Measurements from ENCODE around the gene HS3ST6. TPM values are rescaled to one million over a fixed set of nuclear protein-coding genes. Genes with fewer than 3 reads are reported as not detected.

The HS3ST6 gene
- polyA plus RNA-seq, 1 of the 3 experiments (the other 2 are of a cell fraction), result 0.03 TPM

DNA sequence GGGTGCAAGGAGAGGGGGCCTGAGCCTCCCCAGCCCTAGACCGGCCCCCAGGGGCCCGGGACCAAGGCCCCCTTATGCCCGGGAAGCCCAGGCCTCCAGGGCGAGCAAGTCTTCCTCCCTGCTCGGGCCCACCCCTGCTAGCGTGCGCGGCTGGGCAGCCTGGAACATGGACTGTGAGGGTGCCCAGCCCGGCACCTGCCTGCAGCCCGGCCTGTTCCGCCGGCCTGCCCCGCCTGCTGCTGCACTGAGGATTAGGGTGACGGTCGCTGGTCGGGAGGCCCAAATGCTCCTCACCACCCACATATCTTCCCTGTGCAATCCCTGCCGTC lies 6.0 kb downstream of the HS3ST6 start (continued):
- no peak for TF ChIP-seq CHD2 (IDR thresholded peaks at IDR 0.05; ENCODE audit: low read length, partially characterized antibody)

DNA sequence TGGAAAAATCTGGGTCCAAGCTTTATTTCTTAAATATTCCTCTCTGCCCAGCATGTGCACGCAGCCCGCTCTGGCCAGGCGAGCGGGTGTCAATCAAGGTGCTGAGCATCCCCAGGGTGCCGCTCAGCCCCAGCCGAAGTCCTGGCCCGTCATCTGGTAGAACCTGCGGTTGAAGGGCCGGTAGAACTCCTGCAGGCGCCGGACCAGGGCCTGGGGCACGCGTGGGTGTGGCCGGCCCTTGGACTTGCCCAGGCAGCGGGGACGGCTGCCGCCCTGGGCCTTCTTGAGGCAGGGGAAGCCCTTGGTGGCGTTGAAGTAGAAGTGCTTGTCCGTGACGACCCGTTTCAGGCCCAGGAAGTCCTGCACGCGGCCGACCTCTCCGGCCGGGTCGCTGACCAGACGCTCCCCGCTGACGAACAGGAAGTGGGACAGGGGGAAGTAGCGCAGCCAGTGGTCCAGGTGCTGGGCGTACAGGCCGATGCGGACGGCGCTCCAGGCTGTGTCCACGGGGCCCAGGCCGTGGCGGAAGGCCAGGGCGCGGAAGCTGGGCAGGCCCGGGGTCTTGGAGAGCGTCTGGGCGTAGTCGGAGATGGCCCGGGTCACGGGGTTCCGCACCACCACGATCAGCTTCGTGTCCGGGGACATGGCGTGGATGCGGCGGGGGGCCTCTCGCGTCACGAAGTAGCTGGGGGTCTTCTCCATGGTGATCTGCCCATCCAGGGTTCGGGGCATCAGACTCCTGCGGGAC lies 6.6 kb downstream of the HS3ST6 start:
- no peaks in the 10 kb centered on the region for H3K9me3 ChIP-seq
- H3K27me3 ChIP-seq (ENCODE audit: insufficient read depth), result peaks cover 8% of the 10 kb centered on the region; the same call in 1 of the 2 replicates

DNA sequence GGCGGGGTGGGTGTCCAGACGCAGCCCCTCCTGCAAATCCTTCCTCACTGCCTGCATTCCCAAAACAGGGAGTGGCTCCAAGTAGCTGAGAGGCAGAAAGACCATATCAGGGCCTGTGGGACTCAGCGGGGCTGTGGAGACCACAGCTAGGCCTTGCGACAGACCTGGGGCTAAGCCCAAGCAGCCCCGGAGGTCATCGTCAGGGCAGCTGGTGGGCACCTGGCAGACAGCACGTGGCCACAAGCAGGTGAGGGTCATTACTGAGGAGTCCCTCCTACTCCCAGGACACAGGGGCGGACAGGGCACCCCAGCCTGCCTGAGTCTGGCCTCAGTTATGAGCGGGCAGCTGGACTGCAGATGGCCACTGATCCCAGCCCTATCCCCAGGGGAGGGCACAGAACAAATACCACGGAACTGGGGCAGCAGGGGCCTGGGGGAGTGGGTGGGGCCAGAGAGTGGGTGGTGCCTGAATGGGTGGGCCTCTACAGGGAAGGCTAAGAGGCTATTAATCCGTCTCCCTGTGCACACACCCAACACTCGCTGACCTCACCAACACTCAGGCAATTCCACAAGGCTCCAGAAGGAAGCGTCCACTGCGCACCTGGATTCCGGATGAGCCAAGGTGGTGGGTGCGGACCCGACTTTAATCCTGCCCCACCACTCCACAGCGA lies 8.5 kb downstream of the HS3ST6 start:
- 68% methylated on average over 3 of the region's 18 CpGs for WGBS (ENCODE audit: low lambda C conversion rate)
- Histone ChIP-seq H3F3A (replicated peaks; ENCODE audit: insufficient read depth) (no peaks in the 10 kb centered on the region), H3K4me3 (ENCODE audit: low read depth in 2 of 2, low read length in 1 of 2) (no peak overlapping the region), H3K27ac (ENCODE audit: low read depth in 2 of 2, low read length in 1 of 2) (no peak overlapping the region; a peak in 1 of 4 replicates), H3K79me2 (ENCODE audit: insufficient read depth) (no peaks in the 10 kb centered on the region), H4K20me1 (ENCODE audit: insufficient read depth) (no peaks in the 10 kb centered on the region), H3K36me3 (replicated peaks in 1 of 2; ENCODE audit: control insufficient read depth in 1 of 2, insufficient read depth in 2 of 2, low read length in 1 of 2) (no peaks in the 10 kb centered on the region), H3K4me2 (no peak overlapping the region), H3K4me1 (ENCODE audit: control insufficient read depth in 1 of 2, insufficient read depth in 2 of 2, low read depth in 1 of 2, low read length in 1 of 2) (peaks cover 0 to 11% of the 10 kb centered on the region in 2 experiments; a peak in 1 of 4 replicates), H3K9me3 (no peaks in the 10 kb centered on the region), H3K9me2 (no peaks in the 10 kb centered on the region), H3K27me3 (ENCODE audit: insufficient read depth) (no peaks in the 10 kb centered on the region), H2AFZ (ENCODE audit: low read depth) (no peak overlapping the region), H3K9ac (no peak overlapping the region)
- ChIA-PET CTCF (interaction anchor here (0.9 to 2.6 kb wide), 9 partner anchors 14 to 45 kb away, joined by 3 to 13 read pairs (median 4); no protein-coding TSS in a partner anchor), POLR2A (no interaction called here)
- peak; percentile 81 for DNase-seq
- TF ChIP-seq, protein P1, sequence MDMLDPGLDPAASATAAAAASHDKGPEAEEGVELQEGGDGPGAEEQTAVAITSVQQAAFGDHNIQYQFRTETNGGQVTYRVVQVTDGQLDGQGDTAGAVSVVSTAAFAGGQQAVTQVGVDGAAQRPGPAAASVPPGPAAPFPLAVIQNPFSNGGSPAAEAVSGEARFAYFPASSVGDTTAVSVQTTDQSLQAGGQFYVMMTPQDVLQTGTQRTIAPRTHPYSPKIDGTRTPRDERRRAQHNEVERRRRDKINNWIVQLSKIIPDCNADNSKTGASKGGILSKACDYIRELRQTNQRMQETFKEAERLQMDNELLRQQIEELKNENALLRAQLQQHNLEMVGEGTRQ (IDR thresholded peaks at IDR 0.05; ENCODE audit: borderline replicate concordance, low read depth, low read length), result no peak
- TF ChIP-seq, protein P2, sequence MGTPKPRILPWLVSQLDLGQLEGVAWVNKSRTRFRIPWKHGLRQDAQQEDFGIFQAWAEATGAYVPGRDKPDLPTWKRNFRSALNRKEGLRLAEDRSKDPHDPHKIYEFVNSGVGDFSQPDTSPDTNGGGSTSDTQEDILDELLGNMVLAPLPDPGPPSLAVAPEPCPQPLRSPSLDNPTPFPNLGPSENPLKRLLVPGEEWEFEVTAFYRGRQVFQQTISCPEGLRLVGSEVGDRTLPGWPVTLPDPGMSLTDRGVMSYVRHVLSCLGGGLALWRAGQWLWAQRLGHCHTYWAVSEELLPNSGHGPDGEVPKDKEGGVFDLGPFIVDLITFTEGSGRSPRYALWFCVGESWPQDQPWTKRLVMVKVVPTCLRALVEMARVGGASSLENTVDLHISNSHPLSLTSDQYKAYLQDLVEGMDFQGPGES (IDR thresholded peaks at IDR 0.05; ENCODE audit: low read depth, low read length), result no peak
- no peak for TF ChIP-seq GATA2 (CRISPR knock-in tag; IDR thresholded peaks at IDR 0.05)
- TF ChIP-seq TAF1 (IDR thresholded peaks at IDR 0.05; ENCODE audit: borderline replicate concordance, low read depth, low read length), result no peak
- no peak for TF ChIP-seq EP300 (IDR thresholded peaks at IDR 0.05; ENCODE audit: borderline replicate concordance in 1 of 2, low read depth in 1 of 2, low read length in 1 of 2)
- no peak for TF ChIP-seq MEF2A (IDR thresholded peaks at IDR 0.05; ENCODE audit: borderline replicate concordance, low read depth)
- no peak for TF ChIP-seq SIN3A (IDR thresholded peaks at IDR 0.05; ENCODE audit: borderline replicate concordance, low read depth, low read length)

More for the DNA sequence above, 6.6 kb downstream of the HS3ST6 start:
- Histone ChIP-seq H3K4me2 (no peak overlapping the region), H3K36me3 (replicated peaks in 1 of 2; ENCODE audit: control insufficient read depth in 1 of 2, insufficient read depth in 2 of 2, low read length in 1 of 2) (no peaks in the 10 kb centered on the region), H3K9ac (no peak overlapping the region), H3K27ac (ENCODE audit: low read depth in 2 of 2, low read length in 1 of 2) (no peak overlapping the region), H3F3A (replicated peaks; ENCODE audit: insufficient read depth) (no peaks in the 10 kb centered on the region), H3K4me3 (ENCODE audit: low read depth in 2 of 2, low read length in 1 of 2) (no peak overlapping the region), H2AFZ (ENCODE audit: low read depth) (no peak overlapping the region), H3K4me1 (ENCODE audit: control insufficient read depth in 1 of 2, insufficient read depth in 2 of 2, low read depth in 1 of 2, low read length in 1 of 2) (peaks cover 0 to 11% of the 10 kb centered on the region in 2 experiments; a peak in 1 of 4 replicates), H3K79me2 (ENCODE audit: insufficient read depth) (no peaks in the 10 kb centered on the region), H3K9me2 (no peaks in the 10 kb centered on the region), H4K20me1 (ENCODE audit: insufficient read depth) (no peaks in the 10 kb centered on the region)
- ChIA-PET POLR2A (no interaction called here), CTCF (interaction anchor here (1.0 to 2.6 kb wide), 2 partner anchors 18 to 48 kb away, joined by 3 to 8 read pairs; no protein-coding TSS in a partner anchor)
- 89% methylated on average over 38 of the region's 59 CpGs for WGBS (ENCODE audit: low lambda C conversion rate)
- no peak for DNase-seq
- no peak for TF ChIP-seq MXI1 (IDR thresholded peaks at IDR 0.05; ENCODE audit: low read depth, low read length)
- TF ChIP-seq POLR2AphosphoS5 (IDR thresholded peaks at IDR 0.05; ENCODE audit: low read depth, low read length), result no peak
- no peak for TF ChIP-seq TAF1 (IDR thresholded peaks at IDR 0.05; ENCODE audit: borderline replicate concordance, low read depth, low read length)
- no peak for TF ChIP-seq NRF1 (IDR thresholded peaks at IDR 0.05; ENCODE audit: low read depth, low read length)
- TF ChIP-seq ELF1 (IDR thresholded peaks at IDR 0.05), result no peak
- no peak for TF ChIP-seq RCOR1 (IDR thresholded peaks at IDR 0.05; ENCODE audit: low read length)
- TF ChIP-seq, protein P2 (IDR thresholded peaks at IDR 0.05; ENCODE audit: low read depth, low read length), result no peak
- no peak for TF ChIP-seq RFX5 (IDR thresholded peaks at IDR 0.05; ENCODE audit: low read length)
- TF ChIP-seq FOSL2 (IDR thresholded peaks at IDR 0.05; ENCODE audit: borderline replicate concordance, low read depth), result no peak
- no peak for TF ChIP-seq CHD2 (IDR thresholded peaks at IDR 0.05; ENCODE audit: low read length, partially characterized antibody)
- TF ChIP-seq, protein P3, sequence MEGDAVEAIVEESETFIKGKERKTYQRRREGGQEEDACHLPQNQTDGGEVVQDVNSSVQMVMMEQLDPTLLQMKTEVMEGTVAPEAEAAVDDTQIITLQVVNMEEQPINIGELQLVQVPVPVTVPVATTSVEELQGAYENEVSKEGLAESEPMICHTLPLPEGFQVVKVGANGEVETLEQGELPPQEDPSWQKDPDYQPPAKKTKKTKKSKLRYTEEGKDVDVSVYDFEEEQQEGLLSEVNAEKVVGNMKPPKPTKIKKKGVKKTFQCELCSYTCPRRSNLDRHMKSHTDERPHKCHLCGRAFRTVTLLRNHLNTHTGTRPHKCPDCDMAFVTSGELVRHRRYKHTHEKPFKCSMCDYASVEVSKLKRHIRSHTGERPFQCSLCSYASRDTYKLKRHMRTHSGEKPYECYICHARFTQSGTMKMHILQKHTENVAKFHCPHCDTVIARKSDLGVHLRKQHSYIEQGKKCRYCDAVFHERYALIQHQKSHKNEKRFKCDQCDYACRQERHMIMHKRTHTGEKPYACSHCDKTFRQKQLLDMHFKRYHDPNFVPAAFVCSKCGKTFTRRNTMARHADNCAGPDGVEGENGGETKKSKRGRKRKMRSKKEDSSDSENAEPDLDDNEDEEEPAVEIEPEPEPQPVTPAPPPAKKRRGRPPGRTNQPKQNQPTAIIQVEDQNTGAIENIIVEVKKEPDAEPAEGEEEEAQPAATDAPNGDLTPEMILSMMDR (IDR thresholded peaks at IDR 0.05), result no peak
- no peak for TF ChIP-seq FOXJ3 (CRISPR knock-in tag; IDR thresholded peaks at IDR 0.05)

Measured in SK-N-SH (cell line).